Umbilical cord (tissue), 2 donors: Measurements from ENCODE around the gene CHRNA5. TPM values are rescaled to one million over a fixed set of nuclear protein-coding genes. Genes with fewer than 3 reads are reported as not detected.

Source experiments
- DNase-seq: peaks from one replicate; pipeline ENCODE4 v3.0.0-alpha.2; 2015; ENCODE audit warnings: low spot score
- total RNA-seq: library from RNA; depleted of rRNA; stranded (reverse); fragments of >200 nt; gene quantifications from one replicate; pipeline ENCODE4 v1.2.3, GENCODE V29; 2014; ENCODE audit warnings: low replicate concordance; ENCODE audit not compliant: insufficient read depth

The CHRNA5 gene
- total RNA-seq, 1 donor from 2014 or later, result 1.9 TPM

DNA sequence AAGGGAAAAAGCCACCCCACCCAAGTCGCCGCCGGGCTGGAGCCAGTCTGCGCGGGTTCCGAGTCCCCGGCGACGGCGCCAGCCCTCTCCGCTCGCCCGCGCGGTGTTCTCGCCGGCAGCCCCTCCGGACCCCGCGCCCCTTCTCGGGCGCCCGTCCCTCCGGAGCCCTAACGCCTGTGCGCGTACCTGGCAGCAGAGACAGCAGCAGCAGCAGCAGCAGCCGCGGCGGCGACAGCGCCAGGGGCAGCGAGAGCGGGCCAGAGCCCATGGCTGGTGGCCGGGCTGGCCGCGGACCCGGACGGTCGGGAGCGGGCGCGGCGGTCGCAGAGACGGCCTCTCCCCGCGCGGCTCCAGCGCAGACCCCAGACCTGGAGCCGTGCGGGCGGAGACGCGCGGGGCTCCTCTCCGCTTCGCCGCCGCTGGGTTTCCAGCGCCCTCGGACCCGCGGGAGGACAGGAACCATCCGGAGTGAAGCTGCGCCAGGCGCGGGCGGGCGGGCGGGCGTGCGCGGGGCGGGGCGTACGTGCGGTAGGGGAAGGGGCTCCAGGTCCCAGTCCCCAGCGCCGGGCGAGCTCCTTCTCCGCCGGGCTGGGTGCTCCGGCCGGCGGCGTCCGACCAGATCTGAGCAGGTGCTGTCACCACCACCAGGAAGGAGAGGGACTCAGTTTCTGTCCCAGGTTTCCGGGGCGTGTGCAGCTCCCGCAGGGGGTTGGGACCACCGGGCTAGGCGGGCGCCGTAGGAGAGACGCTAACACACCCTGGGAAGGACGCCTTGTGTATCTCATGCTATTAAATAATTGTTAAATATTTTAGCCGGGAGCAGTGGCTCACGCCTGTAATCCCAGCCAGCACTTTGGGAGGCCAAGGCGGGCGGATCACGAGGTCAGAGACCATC is 55.5 kb downstream of the CHRNA5 start, which contains the start of gene CHRNA3:
TSS of gene CHRNA3 (minus strand) at position 470 of the 895 bp plus-strand sequence. CDS start at position 268, 202 bp downstream.
- no peak for DNase-seq

DNA sequence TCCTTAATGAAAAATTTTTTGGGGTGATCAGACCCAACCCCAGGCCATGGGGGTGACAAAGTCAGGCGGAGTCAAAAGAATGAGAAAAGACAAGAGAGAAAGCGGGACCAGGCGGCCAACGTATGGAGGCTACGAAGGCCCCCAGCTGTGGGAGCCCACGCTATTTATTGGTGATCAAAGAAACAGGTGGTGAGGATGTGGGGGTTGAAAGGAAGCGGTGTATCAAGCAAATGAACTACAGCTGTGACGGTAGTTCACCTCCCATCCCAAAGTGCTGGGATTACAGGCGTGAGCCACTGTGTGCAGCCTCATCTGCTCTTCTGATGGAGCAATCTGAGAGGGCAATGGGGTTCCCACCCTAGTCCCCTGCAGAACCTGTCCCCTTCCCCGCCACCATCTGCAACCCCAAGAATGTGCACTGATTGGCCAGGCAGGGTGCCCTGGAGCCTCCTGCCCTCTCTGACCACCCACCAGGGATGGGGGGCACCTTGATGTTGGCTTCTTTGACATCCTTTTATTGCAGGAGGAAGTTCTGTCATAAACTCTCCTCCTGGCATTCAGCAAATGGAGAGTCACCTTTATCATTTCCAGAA is 56.6 kb downstream of the CHRNA5 start:
- no peak for DNase-seq

DNA sequence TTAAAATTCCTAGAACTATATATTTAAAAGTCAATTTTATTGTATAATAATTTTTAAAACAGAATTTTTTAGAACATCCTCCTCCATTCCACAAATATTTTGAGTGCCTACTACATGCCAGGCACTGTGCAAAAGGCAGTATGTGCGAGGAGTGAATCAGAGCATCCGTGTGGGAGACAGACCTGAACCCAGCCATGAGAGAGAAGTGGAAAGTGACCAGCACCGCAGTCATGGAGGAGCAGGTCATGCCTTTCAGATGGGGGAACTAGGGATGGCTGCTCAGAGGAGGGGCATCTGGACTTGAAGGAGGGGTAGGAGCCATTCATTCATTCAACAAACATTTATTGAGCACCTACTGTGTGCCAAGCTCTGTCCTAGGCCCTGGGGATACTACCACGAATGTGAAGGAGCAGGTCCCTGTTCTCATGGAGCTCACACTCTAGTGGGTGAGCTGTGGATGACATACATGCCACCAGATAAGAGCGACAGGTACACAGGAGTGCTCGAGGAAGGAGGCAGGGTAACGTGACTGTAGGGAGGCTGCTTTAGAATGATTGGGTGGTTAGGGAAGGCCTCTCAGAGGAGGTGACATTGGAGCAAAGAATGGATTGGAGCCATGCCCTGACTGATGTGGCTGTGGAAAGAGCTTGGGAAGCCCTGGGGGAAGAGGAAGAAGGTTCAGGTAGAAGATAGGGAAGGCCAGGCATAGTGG is 58.6 kb downstream of the CHRNA5 start:
- no peak for DNase-seq

DNA sequence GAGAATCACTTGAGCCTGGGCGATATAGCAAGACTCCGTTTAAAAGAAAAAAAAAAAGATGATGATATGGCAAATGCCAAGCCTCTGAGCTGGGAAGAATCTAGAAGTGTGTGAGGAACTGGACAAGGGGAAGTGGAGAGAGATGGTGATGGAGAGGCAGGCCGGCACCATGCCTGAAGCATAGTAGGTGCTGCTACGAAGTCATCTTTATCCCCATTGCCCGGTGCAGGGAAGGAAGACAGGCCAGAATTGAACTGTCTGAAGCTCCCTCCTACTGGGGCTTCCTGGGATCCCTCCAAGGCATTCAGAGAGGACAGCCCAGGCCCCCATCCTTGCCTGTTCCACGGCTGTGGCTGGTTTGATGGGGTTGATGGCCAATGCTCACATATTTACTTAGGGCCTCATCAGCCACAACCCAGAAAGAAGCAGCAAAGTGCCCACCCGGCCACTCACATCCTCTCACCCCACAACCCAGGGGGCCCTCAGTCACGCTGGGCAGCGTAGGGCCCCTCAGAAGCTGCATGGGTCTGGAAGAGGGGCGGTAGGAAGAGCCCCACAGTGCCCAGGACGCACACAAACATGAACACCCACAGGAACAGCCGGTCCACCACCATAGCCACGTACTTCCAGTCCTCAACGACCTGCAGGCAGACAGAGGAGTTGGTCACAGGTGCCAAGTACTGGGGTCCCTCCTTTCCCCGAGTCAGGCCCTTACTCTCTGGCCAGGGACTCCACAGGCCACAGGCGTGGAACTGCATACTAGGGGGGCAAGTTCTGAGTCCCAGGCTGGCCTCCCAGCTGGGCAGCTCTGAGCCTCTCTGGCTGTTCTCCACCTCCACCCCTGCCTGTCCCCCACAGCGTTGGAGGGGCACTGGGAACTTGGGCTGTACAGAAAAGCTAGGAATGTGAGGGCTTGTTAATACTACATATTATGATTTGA is 59.6 kb downstream of the CHRNA5 start:
- no peak for DNase-seq

DNA sequence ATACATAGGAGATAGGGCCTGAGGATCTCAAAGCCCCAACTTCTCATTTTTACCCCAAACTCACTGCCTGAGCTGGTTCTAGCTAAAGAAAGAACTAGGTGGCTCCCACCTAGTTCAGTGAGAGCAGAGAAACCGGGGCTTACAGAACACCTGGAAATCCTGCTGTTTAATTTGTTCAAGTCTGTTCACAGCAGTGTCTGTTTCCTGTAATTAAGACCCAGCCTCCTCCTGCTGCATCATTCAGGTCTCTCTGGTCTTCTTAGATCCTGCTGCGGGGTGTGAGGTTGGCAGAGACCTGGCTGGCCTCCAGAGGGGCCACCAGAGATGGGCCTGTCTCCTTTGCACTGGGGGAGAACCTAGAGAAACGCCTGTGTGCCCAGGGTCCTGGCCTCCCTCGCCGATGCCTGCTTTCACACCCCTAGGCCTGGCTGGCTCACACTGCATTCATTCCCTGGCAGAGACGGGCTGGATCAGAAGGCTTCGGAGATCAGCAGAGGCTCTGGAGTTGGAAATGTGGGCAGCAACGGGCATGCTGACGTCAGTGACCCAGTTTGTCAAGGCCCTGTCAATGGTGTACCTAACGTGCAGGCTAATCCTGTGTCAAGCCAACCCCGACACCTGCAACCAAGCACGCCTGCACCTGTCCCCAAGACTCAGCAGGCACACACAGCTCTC is 60.4 kb downstream of the CHRNA5 start:
- DNase-seq, result no peak

DNA sequence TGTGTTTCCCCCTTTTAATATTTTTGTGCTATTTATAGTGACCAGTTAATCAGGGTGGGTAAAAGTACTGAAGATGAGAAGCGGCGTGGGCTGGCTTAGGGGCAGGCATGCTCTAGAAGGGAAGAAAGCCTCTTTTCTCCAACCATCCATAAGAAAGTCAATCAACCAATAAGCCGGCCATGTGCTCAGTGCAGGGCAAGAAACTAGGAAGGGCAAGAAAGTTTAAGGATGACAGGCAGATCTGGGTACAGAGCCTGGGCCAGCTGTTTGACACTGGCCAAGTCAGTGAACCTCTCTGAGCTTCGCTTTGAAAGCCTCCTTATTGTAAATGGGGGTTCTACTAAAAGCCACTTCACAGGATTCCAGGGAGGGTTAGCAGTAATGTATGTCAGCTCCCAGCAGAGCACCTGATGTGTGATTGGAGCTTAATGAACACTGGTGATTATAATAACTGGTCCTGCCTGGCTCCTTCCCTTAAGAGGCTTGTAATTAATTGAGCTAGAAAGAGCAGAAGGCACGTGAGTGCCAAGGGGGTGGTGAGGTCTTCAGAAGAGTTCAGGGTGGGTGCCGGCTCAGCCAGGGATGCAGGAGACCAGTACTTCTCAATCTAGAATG is 61.2 kb downstream of the CHRNA5 start:
- DNase-seq, result no peak

DNA sequence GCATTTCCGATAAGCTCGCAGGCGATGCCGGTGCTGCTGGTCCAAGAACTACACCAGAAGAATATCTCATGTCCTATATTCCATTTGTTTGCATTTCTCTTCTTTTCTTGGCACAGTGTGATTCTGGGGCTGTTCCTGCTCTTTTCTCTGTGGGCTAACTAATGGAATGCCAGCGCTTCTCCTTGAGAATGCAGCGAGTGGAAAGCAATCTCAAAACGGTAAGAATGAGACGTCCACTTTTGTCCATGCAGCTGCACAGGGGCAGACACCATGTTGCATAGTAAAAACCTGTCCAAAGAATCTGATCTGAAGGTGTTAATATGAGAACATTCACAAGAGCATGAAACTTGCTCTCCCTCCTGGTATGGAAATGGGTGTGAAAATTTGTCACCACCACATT is 62.0 kb downstream of the CHRNA5 start:
- no peak for DNase-seq

DNA sequence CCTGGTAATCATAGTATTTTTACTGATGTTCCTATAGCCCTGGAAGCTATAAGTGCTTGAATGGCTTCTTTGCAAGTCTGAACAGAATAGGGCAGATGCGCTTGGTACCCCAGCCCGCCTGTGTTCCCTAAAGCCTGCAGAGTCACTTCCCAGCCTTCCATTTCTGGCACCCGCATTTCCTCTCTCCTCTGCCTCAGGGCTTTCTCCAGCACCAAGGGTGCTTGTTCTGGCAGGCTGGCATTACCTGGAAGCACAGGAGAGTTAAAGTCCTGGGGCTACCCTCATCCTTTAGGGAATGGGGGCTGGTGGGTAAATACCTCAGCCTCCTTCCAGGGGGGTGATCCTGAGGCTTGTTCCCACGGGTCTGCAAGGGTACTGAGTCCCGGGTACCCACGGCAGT is 62.9 kb downstream of the CHRNA5 start:
- DNase-seq, result no peak

DNA sequence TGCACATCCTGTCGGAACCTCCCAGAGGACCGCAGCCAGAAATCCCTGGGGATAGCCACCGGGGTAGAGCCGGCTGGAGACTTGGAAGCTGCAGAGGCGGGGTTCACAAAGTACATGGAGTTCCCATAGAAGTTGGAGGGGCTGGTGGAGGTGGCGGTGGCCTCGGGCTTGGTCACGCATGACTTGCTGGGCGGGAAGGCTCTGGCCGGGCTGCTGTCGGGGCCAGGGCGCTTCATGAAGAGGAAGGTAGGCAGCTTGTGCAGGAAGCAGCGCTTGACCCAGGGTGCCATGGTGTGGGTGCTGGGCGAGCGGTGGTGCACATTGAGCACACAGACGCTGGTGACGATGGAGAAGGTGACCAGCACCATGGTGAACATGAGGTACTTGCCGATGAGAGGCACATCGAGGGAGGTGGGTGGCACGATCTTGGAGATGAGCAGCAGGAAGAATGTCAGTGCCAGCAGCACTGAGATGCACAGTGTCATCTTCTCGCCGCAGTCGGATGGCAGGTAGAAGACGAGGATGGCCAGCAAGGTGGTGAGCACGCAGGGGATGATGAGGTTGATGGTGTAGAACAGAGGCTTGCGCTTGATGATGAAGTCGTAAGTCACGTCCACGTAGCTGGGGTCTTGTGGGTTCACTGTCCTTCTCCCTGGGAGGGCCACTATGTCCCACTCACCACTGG is 63.9 kb downstream of the CHRNA5 start:
- DNase-seq, result no peak

DNA sequence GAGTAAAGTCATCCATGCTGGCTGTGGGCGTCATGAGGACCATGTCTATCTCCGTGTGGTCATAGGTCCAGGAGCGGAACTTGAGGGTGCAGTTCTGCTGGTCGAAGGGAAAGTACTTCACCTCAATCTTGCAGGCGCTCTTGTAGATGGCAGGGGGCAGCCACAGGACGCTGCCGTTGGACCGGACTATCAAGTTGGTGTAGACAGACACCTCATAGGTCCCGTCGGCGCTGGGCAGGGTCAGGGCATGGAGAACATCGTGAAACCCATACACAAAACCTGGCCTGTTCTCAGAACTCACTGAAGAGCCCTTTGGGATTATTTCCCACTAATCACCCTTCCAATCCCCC is 64.4 kb downstream of the CHRNA5 start:
- DNase-seq, result no peak

DNA sequence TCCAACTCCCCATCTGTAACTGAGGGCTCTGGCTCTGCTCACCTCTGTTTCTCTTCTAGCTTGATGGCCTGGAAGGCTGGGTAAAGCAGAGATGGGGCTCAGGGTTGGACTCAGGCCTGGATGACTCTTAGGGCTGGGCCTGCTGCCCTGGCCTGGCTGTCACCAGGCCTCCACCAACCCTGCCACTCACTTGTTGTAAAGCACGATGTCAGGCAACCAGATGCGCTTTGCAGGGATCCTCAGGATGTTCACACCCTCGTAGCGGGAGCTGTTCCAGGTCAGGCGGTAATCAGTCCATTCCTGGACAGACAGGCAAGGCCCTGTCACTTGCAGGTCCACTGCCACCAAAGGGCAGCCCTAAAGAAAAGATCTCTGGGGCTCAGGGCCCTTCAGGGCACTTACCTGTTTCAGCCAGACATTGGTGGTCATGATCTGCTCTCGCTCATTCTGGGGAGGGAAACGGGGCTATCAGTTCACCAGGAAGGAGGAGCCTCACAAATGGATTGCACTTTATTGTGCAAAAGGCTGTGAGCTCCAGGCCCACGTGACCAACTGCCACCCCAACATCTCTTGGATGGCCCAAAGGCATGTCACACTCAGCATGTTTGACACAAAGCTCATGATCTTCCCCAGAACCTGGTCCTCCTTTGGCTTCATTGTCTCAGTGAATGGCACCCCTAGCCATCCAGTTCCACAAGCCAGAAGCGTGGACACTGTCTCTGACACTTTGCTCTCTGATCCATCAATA is 65.7 kb downstream of the CHRNA5 start:
- no peak for DNase-seq

DNA sequence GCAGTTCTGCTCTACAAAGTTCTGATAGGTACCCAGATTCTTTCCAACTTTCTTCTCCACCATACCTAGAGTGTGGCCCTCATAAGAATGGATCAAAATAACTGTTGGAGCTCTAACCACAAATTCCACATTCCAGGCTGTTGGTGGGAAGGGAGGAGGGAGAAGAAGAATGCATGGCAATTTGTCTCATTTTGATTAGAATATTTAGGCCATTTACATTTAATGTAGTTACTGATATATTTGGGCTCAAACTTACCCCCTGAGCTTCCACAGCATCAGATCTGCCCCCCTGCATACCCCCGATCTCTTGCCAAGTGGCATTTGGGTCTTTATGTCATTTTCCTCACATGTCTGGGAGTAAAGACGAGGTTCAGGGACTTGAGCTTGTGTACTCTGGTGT is 68.0 kb downstream of the CHRNA5 start:
- no peak for DNase-seq

DNA sequence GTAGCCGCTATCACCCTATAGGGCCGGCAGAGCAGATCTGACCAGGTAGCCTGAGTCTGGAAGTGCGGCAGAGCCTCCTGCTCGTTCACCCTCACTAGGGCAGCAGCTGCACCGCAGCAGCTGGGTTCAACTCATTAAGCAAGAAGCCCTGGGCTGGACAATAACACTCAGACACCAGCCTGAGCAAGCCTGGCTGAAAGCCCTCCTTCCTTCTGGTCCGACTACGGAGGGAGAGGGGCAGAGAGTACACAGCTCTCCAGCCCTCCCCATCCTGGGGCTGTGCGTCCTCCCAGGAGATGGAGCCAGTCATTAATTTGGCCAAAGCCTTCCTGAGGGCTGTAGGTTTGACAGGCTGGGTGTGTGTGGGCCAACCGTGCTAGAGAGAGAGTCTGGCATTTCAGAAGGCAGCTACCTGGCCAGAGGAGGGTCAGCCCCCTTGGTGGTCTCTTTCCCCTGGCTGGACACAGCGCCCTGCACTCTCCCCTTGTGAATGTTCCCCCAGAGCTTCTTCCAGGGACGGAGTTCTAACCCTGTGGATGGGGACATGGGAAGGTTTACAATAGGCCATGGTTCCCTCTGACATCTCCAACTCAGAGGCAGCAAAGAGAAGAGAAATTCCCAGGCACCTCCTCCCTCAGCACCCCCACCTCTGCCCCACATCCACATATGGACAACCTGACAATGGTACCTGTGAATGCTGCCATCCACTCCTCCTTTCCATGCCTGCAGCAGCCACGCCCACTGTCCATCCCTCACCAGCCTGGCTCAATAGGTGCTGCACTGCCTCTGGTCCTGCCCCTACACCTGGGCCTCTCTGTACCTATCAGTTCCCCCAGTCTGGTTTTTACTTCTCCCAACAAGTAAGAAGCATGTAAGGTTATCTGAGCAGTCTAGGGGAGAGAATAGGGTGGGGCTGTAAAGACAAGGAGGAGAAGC is 69.2 kb downstream of the CHRNA5 start:
- no peak for DNase-seq

DNA sequence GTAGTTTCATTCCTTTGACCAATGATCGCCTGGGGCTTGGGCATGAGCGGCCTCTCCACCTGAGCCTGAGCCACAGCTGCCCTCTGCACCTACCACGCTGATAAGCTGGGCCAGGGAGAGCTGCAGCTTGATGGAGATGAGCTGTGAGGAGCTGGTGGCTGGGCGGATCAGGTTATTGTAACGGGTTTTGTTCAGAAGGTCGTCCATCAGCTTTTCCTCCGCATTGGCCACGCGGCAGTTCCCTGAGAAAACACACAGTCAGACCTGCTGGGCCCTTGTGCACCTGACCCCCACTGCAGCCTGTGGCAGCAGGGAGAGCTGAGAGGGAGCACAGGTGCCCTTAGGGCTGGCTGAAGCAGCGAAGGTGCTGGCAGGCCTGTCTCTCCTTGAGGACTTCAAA is 70.0 kb downstream of the CHRNA5 start:
- no peak for DNase-seq

DNA sequence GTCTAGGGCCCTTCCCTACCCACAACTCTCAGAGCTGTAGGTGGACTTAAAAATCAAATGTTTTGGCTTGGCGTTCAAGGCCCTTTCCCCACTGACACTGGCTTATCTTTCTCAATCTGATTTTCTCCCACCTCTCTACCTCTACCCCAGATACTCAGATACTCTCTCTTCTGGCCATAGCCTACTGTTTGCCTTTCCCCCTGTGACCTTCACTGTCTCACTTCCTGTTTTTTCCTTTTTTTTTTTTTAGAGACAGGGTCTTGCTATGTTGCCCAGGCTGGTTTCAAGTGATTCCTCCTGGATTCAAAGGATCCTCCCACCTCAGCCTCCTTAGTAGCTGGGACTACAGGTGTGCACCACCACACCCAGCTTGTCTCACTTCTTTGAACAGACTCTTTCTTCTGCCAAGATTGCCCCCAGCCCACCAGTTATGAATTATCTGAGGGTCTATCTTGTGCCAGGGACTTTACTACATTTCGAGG is 71.1 kb downstream of the CHRNA5 start:
- no peak for DNase-seq

DNA sequence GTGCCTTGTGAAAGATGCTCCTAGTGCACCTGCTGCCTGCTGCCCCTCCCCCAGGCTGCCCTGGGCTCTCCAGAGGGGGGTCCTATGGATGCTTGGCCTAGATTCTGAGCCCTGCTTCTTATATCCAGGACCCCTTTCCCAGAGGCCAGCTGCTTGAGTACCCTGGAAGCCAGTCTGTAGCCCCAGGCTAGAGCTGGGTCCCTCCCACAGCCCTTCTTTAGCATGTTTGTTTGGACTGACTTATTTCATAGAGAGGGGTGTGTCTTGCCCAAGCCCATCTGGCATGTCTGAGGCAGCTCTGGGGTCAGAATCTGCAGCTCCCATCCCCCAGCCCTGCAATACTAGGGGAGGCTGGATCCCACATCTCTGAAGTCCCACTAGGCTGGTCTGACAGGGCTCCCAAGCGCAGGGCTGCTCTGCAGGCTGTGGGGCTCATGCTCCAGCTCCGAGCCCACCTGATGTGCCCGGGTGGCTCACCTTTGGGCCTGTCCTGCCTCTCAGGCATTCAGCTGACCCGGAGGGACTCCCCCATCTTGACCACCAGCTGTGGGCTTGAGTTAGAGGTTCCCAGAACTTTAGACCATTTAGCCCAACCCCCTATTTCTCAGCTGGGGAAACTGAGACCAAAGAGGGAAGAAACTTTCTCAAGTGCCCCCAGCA is 72.6 kb downstream of the CHRNA5 start:
- DNase-seq, result no peak

DNA sequence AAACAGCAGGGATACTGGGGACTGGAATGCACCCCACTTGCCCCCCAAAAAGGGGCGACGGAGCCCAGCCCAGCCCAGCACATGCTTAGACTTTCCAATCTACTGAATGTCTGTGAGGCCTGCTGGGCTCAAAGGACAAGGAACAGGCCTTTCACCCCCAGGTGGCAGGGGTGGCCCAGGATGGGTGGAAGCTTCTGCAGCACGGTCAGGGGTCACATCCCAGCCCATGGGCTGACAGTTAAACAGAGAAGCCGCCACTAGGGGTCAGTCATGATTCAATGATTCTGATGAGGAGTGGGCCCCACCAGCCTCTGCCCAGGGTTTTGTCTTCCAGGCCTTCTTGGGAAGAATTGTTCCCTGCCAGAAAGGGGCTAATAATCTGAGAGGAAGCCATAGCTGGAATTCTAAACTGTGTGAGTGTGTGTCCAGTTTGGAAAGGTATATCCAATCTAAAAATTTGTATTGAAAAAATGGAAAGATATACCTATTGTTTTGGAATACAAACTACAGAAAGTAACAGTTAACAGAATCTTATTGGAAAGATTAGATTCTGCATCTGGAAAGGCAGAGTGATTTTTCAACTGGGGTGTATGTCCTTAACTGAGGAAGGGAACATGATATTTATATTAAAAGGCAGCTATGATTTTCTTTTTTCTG is 73.5 kb downstream of the CHRNA5 start:
- DNase-seq, result peak; percentile 64
